HUES48 (cell line): ENCODE data around the gene WSCD2.

ENCODE experiments used
- H3K27ac ChIP-seq: one replicate; pipeline ENCODE4 v1.7.0; 2013; ENCODE audit warnings: low read depth, low read length, inconsistent platforms
- H3K27me3 ChIP-seq: 2 replicates; pipeline ENCODE4 v1.6.1; 2013; ENCODE audit warnings: mild to moderate bottlenecking, low read length; ENCODE audit not compliant: control insufficient read depth, insufficient read depth
- H3K36me3 ChIP-seq: 2 replicates; pipeline ENCODE4 v1.6.1; 2013; ENCODE audit warnings: low read length; ENCODE audit not compliant: control insufficient read depth, insufficient read depth
- H3K4me1 ChIP-seq: 2 replicates; pipeline ENCODE4 v1.6.1; 2013; ENCODE audit warnings: mild to moderate bottlenecking, low read length; ENCODE audit not compliant: control insufficient read depth, insufficient read depth
- H3K4me3 ChIP-seq: 2 replicates; pipeline ENCODE4 v1.5.1; 2013; ENCODE audit warnings: mild to moderate bottlenecking, low read depth, low read length
- H3K9ac ChIP-seq: 2 replicates; pipeline ENCODE4 v1.6.1; 2013; ENCODE audit warnings: mild to moderate bottlenecking, low read depth, low read length, moderate library complexity
- H3K9me3 ChIP-seq: 2 replicates; pipeline ENCODE4 v1.6.1; 2013; ENCODE audit warnings: low read length; ENCODE audit not compliant: control insufficient read depth, insufficient read depth

The WSCD2 gene

DNA sequence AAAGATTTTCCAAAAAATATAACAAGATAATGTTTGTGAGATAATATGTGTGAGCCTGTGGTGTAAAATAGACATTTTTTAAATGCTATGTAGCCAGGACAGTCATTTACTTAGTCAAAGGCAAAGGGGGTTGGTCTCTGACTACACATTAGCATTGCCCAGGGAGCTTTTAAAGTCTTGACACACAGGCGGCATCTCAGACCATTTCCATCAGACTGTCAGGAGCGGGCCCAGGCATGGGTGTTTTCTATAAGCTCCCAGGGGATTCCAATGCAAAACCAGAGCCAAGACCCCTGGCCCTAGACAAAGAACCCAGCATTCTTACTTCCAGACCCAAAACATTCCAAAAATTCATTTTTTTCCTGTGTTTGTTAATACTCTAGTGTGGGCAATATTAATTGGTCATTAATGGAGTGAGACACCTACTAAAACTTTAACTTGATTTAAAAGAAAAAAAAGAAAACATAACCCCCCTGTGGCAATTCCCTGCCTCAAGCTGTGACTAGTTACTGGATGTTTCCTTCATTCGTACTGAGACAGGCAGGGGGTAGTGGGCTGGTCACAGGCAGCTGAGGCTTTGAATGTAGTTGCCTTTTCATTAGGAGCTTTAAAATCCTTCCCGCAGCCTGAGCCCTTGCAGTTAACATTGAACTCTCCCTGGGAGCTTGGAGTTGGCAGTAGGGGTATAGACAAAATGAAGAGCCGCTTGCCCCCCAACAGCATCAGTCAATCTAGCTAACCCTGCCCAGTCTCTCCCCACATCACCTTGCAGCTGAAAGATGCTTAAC, 106.3 kb downstream of the WSCD2 start:
- Histone ChIP-seq H3K9ac (no peak overlapping the region), H3K27me3 (no peaks in the 10 kb centered on the region), H3K4me1 (peaks cover 31% of the 10 kb centered on the region), H3K4me3 (no peak overlapping the region), H3K36me3 (no peaks in the 10 kb centered on the region), H3K27ac (peak overlapping the region; percentile 84), H3K9me3 (no peaks in the 10 kb centered on the region)

- Histone ChIP-seq H3K27me3 (no peaks in the 10 kb centered on the region), H3K9ac (no peak overlapping the region), H3K36me3 (no peaks in the 10 kb centered on the region), H3K4me3 (no peak overlapping the region), H3K9me3 (no peaks in the 10 kb centered on the region), H3K27ac (peak overlapping the region; percentile 84), H3K4me1 (peaks cover 31% of the 10 kb centered on the region)
Measured at GRCh38 chr12:108235985-108236263, 106.8 kb downstream of the WSCD2 start.

- H3K9me3 ChIP-seq = no peaks in the 10 kb centered on the region
- H3K4me3 ChIP-seq = no peak overlapping the region
- H3K27ac ChIP-seq = peak overlapping the region; percentile 84
- no peaks in the 10 kb centered on the region for H3K27me3 ChIP-seq
- no peaks in the 10 kb centered on the region for H3K36me3 ChIP-seq
- peaks cover 31% of the 10 kb centered on the region for H3K4me1 ChIP-seq
- no peak overlapping the region for H3K9ac ChIP-seq
Measured at GRCh38 chr12:108236366-108236765, 107.3 kb downstream of the WSCD2 start.

DNA sequence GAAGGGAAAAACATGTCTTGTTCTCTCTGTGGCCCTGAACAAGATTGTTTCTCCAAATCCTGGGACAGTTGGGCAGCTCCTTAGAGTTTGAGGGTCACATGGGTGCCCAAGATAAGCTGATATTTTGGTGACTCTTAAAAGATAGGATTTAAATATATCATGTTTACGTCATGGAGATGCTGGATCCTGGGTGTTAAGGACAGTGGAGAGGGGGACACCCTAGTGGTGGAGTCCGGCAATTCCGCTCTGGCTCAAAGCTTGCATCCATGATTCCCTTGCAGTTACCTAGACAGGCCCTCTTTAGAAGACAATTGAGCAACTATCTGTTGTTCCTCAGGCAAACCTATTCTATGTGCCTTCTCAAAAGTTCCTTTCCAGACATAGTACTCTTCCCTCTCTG, 108.2 kb downstream of the WSCD2 start:
- H3K9me3 ChIP-seq = no peaks in the 10 kb centered on the region
- H3K4me3 ChIP-seq = no peak overlapping the region
- H3K27me3 ChIP-seq = no peaks in the 10 kb centered on the region
- H3K9ac ChIP-seq = no peak overlapping the region
- no peak overlapping the region for H3K27ac ChIP-seq
- no peaks in the 10 kb centered on the region for H3K36me3 ChIP-seq
- peaks cover 31% of the 10 kb centered on the region for H3K4me1 ChIP-seq

DNA sequence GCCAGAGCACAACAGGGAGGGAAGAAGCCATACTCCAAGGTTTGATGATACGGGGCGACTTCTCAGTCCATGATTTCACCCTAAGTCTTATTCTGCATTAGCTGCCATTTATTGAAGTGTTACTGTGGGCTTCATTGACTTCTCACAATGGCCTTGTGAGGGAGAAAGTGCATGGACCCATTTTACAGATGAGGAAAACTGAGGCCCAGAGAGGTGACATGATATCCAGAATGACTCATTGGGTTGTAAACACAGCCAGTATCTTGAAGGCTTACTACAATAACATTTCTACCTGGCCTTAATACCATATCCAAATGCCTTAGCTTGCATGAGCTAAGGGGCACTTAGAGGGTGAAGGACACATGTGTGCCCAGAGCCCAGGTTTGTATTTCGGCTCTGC, 109.4 kb downstream of the WSCD2 start:
- Histone ChIP-seq H3K4me3 (no peak overlapping the region), H3K27ac (no peak overlapping the region), H3K9ac (no peak overlapping the region), H3K4me1 (peaks cover 31% of the 10 kb centered on the region), H3K27me3 (no peaks in the 10 kb centered on the region), H3K9me3 (no peaks in the 10 kb centered on the region), H3K36me3 (no peaks in the 10 kb centered on the region)

DNA sequence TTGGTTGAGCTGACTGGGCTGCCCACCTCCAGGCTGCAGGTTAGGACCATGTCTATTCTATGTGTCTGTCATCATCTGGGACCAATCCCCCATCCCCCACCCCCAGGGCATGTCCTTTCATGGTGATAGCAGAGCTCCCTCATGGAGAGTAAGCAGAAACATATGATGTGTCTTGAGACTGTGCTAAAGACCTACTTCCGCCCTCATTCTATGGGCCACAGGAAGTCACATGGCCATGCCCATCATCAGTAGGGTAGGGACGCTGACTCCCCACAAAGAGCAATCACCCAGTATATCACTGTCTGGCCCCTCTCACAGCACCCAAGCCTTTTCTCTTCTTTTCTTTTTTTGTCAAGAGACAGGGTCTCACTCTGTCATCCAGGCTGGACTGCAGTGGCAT, 110.3 kb downstream of the WSCD2 start:
- peaks cover 27% of the 10 kb centered on the region for H3K4me1 ChIP-seq
- no peaks in the 10 kb centered on the region for H3K36me3 ChIP-seq
- H3K27me3 ChIP-seq = no peaks in the 10 kb centered on the region
- H3K4me3 ChIP-seq = no peak overlapping the region
- H3K9me3 ChIP-seq = no peaks in the 10 kb centered on the region
- no peak overlapping the region for H3K9ac ChIP-seq
- H3K27ac ChIP-seq = no peak overlapping the region

DNA sequence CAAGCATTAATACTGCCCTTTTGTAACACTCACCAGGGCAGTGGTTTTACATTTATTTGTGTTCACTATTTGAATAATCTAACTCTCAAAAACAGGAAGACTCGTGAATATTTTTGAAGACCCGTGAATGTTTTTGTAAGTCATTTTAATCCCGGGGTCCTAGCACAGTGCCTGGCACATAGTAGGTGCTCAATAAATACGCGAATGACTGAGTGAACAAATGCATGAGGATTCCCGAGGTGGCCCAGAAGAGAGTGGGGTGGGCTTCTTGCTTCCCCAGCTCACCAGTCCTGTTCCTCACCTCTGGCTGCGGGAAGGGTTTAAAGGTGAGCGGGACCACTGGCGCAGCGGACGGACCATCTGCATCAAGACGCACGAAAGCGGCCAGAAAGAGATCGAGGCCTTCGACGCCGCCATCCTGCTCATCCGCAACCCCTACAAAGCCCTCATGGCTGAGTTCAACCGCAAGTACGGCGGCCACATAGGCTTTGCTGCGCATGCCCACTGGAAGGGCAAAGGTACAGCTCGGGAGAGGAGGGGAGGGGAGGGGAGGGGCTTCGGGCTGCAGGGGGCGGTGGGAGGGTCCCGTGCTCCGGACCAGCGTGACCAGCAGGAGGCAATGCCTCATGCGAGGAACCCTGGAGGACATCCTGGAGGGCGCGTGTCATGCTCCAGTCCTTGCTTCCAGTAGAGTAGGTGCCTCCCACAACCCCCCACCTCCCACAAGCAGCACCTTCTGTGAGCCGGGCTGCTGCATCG, 111.1 kb downstream of the WSCD2 start:
- Histone ChIP-seq H3K36me3 (no peaks in the 10 kb centered on the region), H3K9ac (no peak overlapping the region), H3K4me3 (no peak overlapping the region), H3K27ac (no peak overlapping the region), H3K9me3 (no peaks in the 10 kb centered on the region), H3K27me3 (no peaks in the 10 kb centered on the region), H3K4me1 (peaks cover 19% of the 10 kb centered on the region)

- H3K4me3 ChIP-seq = no peak overlapping the region
- H3K4me1 ChIP-seq = peaks cover 12% of the 10 kb centered on the region
- H3K27ac ChIP-seq = no peak overlapping the region
- no peaks in the 10 kb centered on the region for H3K27me3 ChIP-seq
- H3K36me3 ChIP-seq = no peaks in the 10 kb centered on the region
- H3K9me3 ChIP-seq = no peaks in the 10 kb centered on the region
- H3K9ac ChIP-seq = no peak overlapping the region
Measured at GRCh38 chr12:108240928-108241327, 111.8 kb downstream of the WSCD2 start.

GRCh38 chr12:108241986-108242703, 113.1 kb downstream of the WSCD2 start:
- Histone ChIP-seq H3K4me1 (no peaks in the 10 kb centered on the region), H3K27me3 (no peaks in the 10 kb centered on the region), H3K36me3 (no peaks in the 10 kb centered on the region), H3K27ac (no peak overlapping the region), H3K9ac (no peak overlapping the region), H3K4me3 (no peak overlapping the region), H3K9me3 (no peaks in the 10 kb centered on the region)

DNA sequence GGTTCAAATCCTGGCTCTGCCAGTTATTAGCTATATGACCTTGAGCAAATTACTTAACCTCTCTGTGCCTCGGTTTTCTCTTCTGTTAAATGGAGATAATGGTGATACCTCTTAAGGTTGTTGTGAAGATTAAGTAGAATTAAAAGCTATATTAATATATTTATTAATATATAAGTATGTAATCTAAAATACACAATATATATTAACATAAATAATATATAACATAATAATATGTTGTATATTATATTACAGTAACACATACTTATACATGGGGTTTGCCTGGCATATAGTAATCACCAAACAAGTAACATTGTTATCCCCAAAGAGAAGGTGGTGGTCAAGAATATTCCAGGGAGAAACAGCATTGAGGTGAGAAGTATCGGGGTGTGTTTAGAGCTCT, 118.0 kb downstream of the WSCD2 start:
- H3K27me3 ChIP-seq = no peaks in the 10 kb centered on the region
- no peaks in the 10 kb centered on the region for H3K4me1 ChIP-seq
- no peaks in the 10 kb centered on the region for H3K9me3 ChIP-seq
- no peaks in the 10 kb centered on the region for H3K36me3 ChIP-seq
- no peak overlapping the region for H3K27ac ChIP-seq
- H3K9ac ChIP-seq = no peak overlapping the region
- no peak overlapping the region for H3K4me3 ChIP-seq

DNA sequence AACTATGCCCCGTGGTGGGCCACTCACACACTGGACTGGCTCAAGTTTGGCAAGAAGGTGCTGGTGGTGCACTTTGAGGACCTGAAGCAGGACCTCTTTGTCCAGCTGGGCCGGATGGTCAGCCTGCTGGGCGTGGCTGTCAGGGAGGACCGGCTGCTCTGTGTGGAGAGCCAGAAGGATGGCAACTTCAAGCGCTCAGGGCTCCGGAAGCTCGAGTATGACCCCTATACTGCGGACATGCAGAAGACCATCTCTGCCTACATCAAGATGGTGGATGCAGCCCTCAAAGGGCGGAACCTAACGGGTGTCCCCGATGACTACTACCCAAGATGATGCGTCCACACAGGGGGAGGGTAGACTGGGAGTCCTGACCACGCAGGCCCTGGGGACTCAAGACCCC, 118.9 kb downstream of the WSCD2 start:
- Histone ChIP-seq H3K9me3 (no peaks in the 10 kb centered on the region), H3K4me3 (no peak overlapping the region), H3K9ac (no peak overlapping the region), H3K27ac (no peak overlapping the region), H3K36me3 (no peaks in the 10 kb centered on the region), H3K27me3 (no peaks in the 10 kb centered on the region), H3K4me1 (peaks cover under 1% of the 10 kb centered on the region; the same call in 1 of the 2 replicates)
